SK-N-DZ (cell line): Measurements from ENCODE around the gene KCTD11.
A peak's percentile ranks its signal among the peaks of the same experiment; 100 is the strongest.
"Not testable (repeated sequence)": the region's sequence is repeated elsewhere in the genome, so short reads cannot be mapped to it uniquely, and the experiment has no call there.

ENCODE experiments used
- DNase-seq: peaks from one replicate; pipeline ENCODE4 v3.0.0-alpha.2; 2015; ENCODE audit warnings: low spot score

KCTD11 gene

GRCh38 chr17:7322520-7323194, 29.3 kb upstream of the KCTD11 start:
- no peak for DNase-seq

GRCh38 chr17:7323731-7324437, 28.1 kb upstream of the KCTD11 start:
- DNase-seq, result no peak

GRCh38 chr17:7324438-7324779, 27.6 kb upstream of the KCTD11 start:
- no peak for DNase-seq

- DNase-seq, result no peak
These were observed 26.9 kb upstream of the KCTD11 start for GRCh38 chr17:7325031-7325528.

- DNase-seq, result no peak
These were observed 25.8 kb upstream of the KCTD11 start for GRCh38 chr17:7326186-7326585.

- no peak for DNase-seq
These were observed 24.9 kb upstream of the KCTD11 start for GRCh38 chr17:7327056-7327455.

GRCh38 chr17:7327501-7327900, 24.5 kb upstream of the KCTD11 start:
- DNase-seq, result no peak

GRCh38 chr17:7328009-7328408, 24.0 kb upstream of the KCTD11 start:
- DNase-seq, result no peak

- DNase-seq, result no peak
These were observed 23.1 kb upstream of the KCTD11 start, which contains the start of gene NEURL4 for GRCh38 chr17:7328840-7329373. NEURL4 (minus strand) TSS chr17:7329335; CDS start chr17:7329312, 23 bp downstream.

GRCh38 chr17:7329374-7329996, 22.5 kb upstream of the KCTD11 start:
- peak; percentile 100 for DNase-seq

GRCh38 chr17:7329997-7330637, 21.8 kb upstream of the KCTD11 start:
- peak; percentile 95 for DNase-seq

GRCh38 chr17:7330638-7331015, 21.3 kb upstream of the KCTD11 start:
- no peak for DNase-seq

- no peak for DNase-seq
These were observed 19.9 kb upstream of the KCTD11 start for GRCh38 chr17:7332111-7332510.

- DNase-seq, result not testable (repeated sequence)
These were observed 19.3 kb upstream of the KCTD11 start for GRCh38 chr17:7332600-7333069.

GRCh38 chr17:7334938-7335538, 16.9 kb upstream of the KCTD11 start:
- no peak for DNase-seq

- DNase-seq, result not testable (repeated sequence)
These were observed 16.2 kb upstream of the KCTD11 start for GRCh38 chr17:7335765-7336164.

GRCh38 chr17:7336240-7337175, 15.5 kb upstream of the KCTD11 start, which contains the start of gene ACAP1:
ACAP1 (plus strand) TSS chr17:7336529; CDS start chr17:7336735, 206 bp downstream.
- no peak for DNase-seq

GRCh38 chr17:7337600-7337999, 14.4 kb upstream of the KCTD11 start:
- not testable (repeated sequence) for DNase-seq

- no peak for DNase-seq
These were observed 11.8 kb upstream of the KCTD11 start for GRCh38 chr17:7340179-7340578.

GRCh38 chr17:7341842-7342241, 10.1 kb upstream of the KCTD11 start:
- DNase-seq, result no peak
